Glutamatergic neuron (in vitro differentiated cells): ENCODE data around the gene IL3RA. TPM values are rescaled to one million over a fixed set of nuclear protein-coding genes. Genes with fewer than 3 reads are reported as not detected.

ENCODE experiments used
- DNase-seq: peaks from one replicate; pipeline ENCODE4 v3.0.0; 2022
- H3K27ac Mint-ChIP-seq: one replicate; pipeline ENCODE4 v1.8.0; 2020; ENCODE audit warnings: mild to moderate bottlenecking, mixed read lengths, inconsistent platforms; ENCODE audit not compliant: unreplicated experiment
- H3K27me3 Mint-ChIP-seq: one replicate; pipeline ENCODE4 v1.8.0; 2020; ENCODE audit warnings: mild to moderate bottlenecking, moderate library complexity, mixed read lengths, inconsistent platforms; ENCODE audit not compliant: unreplicated experiment
- H3K36me3 Mint-ChIP-seq: one replicate; pipeline ENCODE4 v1.8.0; 2020; ENCODE audit warnings: mild to moderate bottlenecking, mixed read lengths, inconsistent platforms; ENCODE audit not compliant: unreplicated experiment
- H3K4me1 Mint-ChIP-seq: one replicate; pipeline ENCODE4 v1.8.0; 2020; ENCODE audit warnings: mild to moderate bottlenecking, low read depth, mixed read lengths, inconsistent platforms; ENCODE audit not compliant: unreplicated experiment
- H3K4me3 Mint-ChIP-seq: one replicate; pipeline ENCODE4 v1.8.0; 2020; ENCODE audit warnings: mild to moderate bottlenecking, mixed read lengths, inconsistent platforms; ENCODE audit not compliant: unreplicated experiment
- H3K9me3 Mint-ChIP-seq: one replicate; pipeline ENCODE4 v1.8.0; 2020; ENCODE audit warnings: mild to moderate bottlenecking, moderate library complexity, mixed read lengths, inconsistent platforms; ENCODE audit not compliant: unreplicated experiment
- total RNA-seq: library from RNA; stranded (reverse); fragmentation: NEBNext Ultra II Directional; extraction: Animal tissue kit (Norgen Biotek cat#: 25700); gene quantifications from one replicate; pipeline ENCODE4 v1.2.1, GENCODE V29; 2021; ENCODE audit not compliant: unreplicated experiment
- TF ChIP-seq, protein P1 (sequence below): fragments of 200-600 bp; sonication (generic); IDR thresholded peaks from one replicate; pipeline ENCODE4 v1.5.0; 2021; ENCODE audit not compliant: partially characterized antibody, unreplicated experiment

The IL3RA gene
- total RNA-seq, 1 donor from 2014 or later = not detected

- TF ChIP-seq, protein P1, sequence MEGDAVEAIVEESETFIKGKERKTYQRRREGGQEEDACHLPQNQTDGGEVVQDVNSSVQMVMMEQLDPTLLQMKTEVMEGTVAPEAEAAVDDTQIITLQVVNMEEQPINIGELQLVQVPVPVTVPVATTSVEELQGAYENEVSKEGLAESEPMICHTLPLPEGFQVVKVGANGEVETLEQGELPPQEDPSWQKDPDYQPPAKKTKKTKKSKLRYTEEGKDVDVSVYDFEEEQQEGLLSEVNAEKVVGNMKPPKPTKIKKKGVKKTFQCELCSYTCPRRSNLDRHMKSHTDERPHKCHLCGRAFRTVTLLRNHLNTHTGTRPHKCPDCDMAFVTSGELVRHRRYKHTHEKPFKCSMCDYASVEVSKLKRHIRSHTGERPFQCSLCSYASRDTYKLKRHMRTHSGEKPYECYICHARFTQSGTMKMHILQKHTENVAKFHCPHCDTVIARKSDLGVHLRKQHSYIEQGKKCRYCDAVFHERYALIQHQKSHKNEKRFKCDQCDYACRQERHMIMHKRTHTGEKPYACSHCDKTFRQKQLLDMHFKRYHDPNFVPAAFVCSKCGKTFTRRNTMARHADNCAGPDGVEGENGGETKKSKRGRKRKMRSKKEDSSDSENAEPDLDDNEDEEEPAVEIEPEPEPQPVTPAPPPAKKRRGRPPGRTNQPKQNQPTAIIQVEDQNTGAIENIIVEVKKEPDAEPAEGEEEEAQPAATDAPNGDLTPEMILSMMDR = no peak
- Mint-ChIP-seq H3K4me1 (no peaks in the 10 kb centered on the region), H3K27ac (no peak overlapping the region), H3K9me3 (no peaks in the 10 kb centered on the region), H3K4me3 (no peak overlapping the region), H3K27me3 (no peaks in the 10 kb centered on the region), H3K36me3 (no peaks in the 10 kb centered on the region)
- DNase-seq = no peak
Observed at GRCh38 chrX:1316527-1316926, 20.1 kb upstream of the IL3RA start.

- Mint-ChIP-seq H3K4me3 (no peak overlapping the region), H3K27ac (no peak overlapping the region), H3K27me3 (peaks cover 3% of the 10 kb centered on the region), H3K36me3 (no peaks in the 10 kb centered on the region), H3K4me1 (no peaks in the 10 kb centered on the region), H3K9me3 (no peaks in the 10 kb centered on the region)
- TF ChIP-seq, protein P1 = no peak
- no peak for DNase-seq
Observed at GRCh38 chrX:1321674-1322073, 14.9 kb upstream of the IL3RA start.

DNA sequence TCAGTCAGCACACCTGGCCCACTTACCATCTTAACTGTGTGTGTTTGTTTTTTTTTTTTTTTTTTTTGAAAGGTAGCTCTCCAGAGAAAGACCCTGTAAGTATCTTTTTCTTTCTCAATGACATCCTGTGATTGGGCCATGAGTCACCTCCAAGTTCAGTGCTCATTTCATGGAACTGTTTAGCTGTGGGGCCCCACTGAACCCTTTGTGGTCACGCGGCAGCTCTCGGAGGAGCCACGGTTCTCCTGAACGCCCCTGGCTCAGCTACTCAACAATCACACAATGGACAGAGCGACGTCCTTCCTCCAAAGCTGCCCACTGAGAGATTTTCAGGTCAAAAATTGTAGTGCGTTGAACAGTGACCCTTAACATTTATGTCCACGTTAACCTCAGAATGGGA is 14.2 kb upstream of the IL3RA start:
- TF ChIP-seq, protein P1 = no peak
- Mint-ChIP-seq H3K36me3 (no peaks in the 10 kb centered on the region), H3K4me1 (no peaks in the 10 kb centered on the region), H3K4me3 (no peak overlapping the region), H3K27me3 (peaks cover 3% of the 10 kb centered on the region), H3K9me3 (no peaks in the 10 kb centered on the region), H3K27ac (no peak overlapping the region)
- DNase-seq = no peak

DNA sequence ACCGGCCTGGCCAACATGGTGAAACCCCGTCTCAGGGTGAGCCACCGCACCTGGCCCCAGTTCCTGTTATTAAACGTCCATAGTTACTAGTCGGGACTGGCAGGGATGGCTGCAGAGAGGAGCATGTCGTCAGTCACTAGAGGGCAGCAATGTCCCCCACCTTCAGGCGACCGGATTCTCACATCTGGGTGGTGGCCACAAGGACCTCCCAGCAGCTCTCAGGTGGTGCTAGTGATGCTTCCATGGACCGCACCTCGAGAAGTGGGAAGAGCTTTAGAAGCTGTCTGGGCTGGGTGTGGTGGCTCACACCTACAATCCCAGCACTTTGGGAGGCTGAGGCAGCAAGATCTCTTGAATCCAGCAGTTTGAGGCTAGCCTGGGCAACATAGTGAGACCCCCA is 13.3 kb upstream of the IL3RA start:
- peak; percentile 50 for DNase-seq
- H3K27me3 Mint-ChIP-seq = peaks cover 3% of the 10 kb centered on the region

DNA sequence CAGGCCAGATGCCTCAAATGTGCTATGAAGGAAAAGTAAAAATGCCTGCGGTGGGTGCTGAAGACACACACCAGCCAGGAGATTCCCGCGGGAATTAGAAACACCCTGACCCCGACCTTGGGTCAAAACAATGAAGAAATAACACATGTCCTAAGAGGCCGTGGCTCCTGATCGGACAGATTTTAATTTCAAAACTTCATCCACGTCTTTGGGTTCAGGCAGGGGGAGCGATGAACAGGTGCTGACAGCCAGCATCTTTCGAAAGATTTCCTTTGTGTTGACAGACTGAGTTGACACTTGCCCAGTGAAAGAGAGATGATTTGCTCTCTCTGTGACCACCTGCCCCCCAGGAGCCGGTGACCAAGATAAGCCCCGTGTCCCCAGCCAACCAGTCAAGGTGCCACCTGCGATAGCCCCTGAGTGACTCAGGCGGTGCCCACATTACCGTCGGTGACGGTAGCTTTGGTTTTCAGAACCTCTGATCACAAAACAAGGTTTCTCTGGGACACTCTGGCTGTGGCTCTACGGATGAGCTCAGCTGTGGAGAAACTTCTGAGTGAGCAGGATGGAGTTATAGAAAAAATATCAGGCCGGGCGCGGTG is 11.0 kb upstream of the IL3RA start:
- Mint-ChIP-seq H3K27ac (no peak overlapping the region), H3K36me3 (no peaks in the 10 kb centered on the region), H3K27me3 (peaks cover 3% of the 10 kb centered on the region), H3K4me3 (no peak overlapping the region), H3K9me3 (no peaks in the 10 kb centered on the region), H3K4me1 (no peaks in the 10 kb centered on the region)
- DNase-seq = no peak
- TF ChIP-seq, protein P1 = no peak

More for the DNA sequence above, 13.3 kb upstream of the IL3RA start:
- no peaks in the 10 kb centered on the region for H3K36me3 Mint-ChIP-seq
- TF ChIP-seq, protein P1 = peak; percentile 16
- no peak overlapping the region for H3K4me3 Mint-ChIP-seq
- H3K4me1 Mint-ChIP-seq = no peaks in the 10 kb centered on the region
- H3K27ac Mint-ChIP-seq = no peak overlapping the region
- H3K9me3 Mint-ChIP-seq = no peaks in the 10 kb centered on the region
